ENCODE data around the gene INPP4B. TPM values are rescaled to one million over a fixed set of nuclear protein-coding genes. Genes with fewer than 3 reads are reported as not detected.

Gene INPP4B
- total RNA-seq, 1 donor from 2014 or later, result 32.7 TPM

- no peak overlapping the region for H3K4me3 ChIP-seq
- H3K36me3 ChIP-seq, result no peaks in the 10 kb centered on the region
- TF ChIP-seq CTCF (IDR thresholded peaks at IDR 0.05), result no peak
- H3K27me3 ChIP-seq, result no peaks in the 10 kb centered on the region
- no peak for DNase-seq (ENCODE audit: low spot score in 2 of 2)
- no peaks in the 10 kb centered on the region for H3K4me1 ChIP-seq
- no peaks in the 10 kb centered on the region for H3K9me3 ChIP-seq
- no peak overlapping the region for H3K27ac ChIP-seq
- intact Hi-C loops (cut with DNase I), result no loop called here
These were observed 530.1 kb downstream of the INPP4B start for GRCh38 chr4:142316025-142316424.

GRCh38 chr4:142314686-142315085, 531.4 kb downstream of the INPP4B start:
- no peak for TF ChIP-seq CTCF (IDR thresholded peaks at IDR 0.05)
- H3K27ac ChIP-seq, result no peak overlapping the region
- intact Hi-C loops (cut with DNase I), result no loop called here

GRCh38 chr4:142314247-142314646, 531.9 kb downstream of the INPP4B start:
- no peak overlapping the region for H3K27ac ChIP-seq
- H3K27me3 ChIP-seq, result no peaks in the 10 kb centered on the region
- no peaks in the 10 kb centered on the region for H3K36me3 ChIP-seq
- no peaks in the 10 kb centered on the region for H3K4me1 ChIP-seq
- TF ChIP-seq CTCF (IDR thresholded peaks at IDR 0.05), result no peak
- no peaks in the 10 kb centered on the region for H3K9me3 ChIP-seq
- intact Hi-C loops (cut with DNase I), result no loop called here
- DNase-seq (ENCODE audit: low spot score in 2 of 2), result no peak
- no peak overlapping the region for H3K4me3 ChIP-seq

More at GRCh38 chr4:142314686-142315085, 531.4 kb downstream of the INPP4B start:
- Histone ChIP-seq H3K27me3 (no peaks in the 10 kb centered on the region), H3K4me3 (no peak overlapping the region), H3K4me1 (no peaks in the 10 kb centered on the region), H3K36me3 (no peaks in the 10 kb centered on the region), H3K9me3 (no peaks in the 10 kb centered on the region)
- DNase-seq (ENCODE audit: low spot score in 2 of 2), result no peak

GRCh38 chr4:142312391-142312790, 533.7 kb downstream of the INPP4B start:
- no peaks in the 10 kb centered on the region for H3K9me3 ChIP-seq
- DNase-seq (ENCODE audit: low spot score in 2 of 2), result no peak
- H3K27me3 ChIP-seq, result no peaks in the 10 kb centered on the region
- H3K4me1 ChIP-seq, result peaks cover 0 to 5% of the 10 kb centered on the region in 2 donors
- H3K4me3 ChIP-seq, result no peak overlapping the region
- H3K36me3 ChIP-seq, result no peaks in the 10 kb centered on the region
- no peak overlapping the region for H3K27ac ChIP-seq
- TF ChIP-seq CTCF (IDR thresholded peaks at IDR 0.05), result no peak
- intact Hi-C loops (cut with DNase I), result no loop called here

- intact Hi-C loops (cut with DNase I), result no loop called here
- no peak for TF ChIP-seq CTCF (IDR thresholded peaks at IDR 0.05)
- Histone ChIP-seq H3K27me3 (no peaks in the 10 kb centered on the region), H3K4me1 (peaks cover 0 to 5% of the 10 kb centered on the region in 2 donors), H3K36me3 (no peaks in the 10 kb centered on the region), H3K4me3 (no peak overlapping the region), H3K27ac (no peak overlapping the region), H3K9me3 (no peaks in the 10 kb centered on the region)
- DNase-seq (ENCODE audit: low spot score in 2 of 2), result no peak
These were observed 534.2 kb downstream of the INPP4B start for GRCh38 chr4:142311916-142312315.

- no peaks in the 10 kb centered on the region for H3K36me3 ChIP-seq
- H3K4me3 ChIP-seq, result no peak overlapping the region
- no peaks in the 10 kb centered on the region for H3K9me3 ChIP-seq
- intact Hi-C loops (cut with DNase I), result no loop called here
- no peak for TF ChIP-seq CTCF (IDR thresholded peaks at IDR 0.05)
- H3K27ac ChIP-seq, result no peak overlapping the region
- peaks cover 0 to 5% of the 10 kb centered on the region in 2 donors for H3K4me1 ChIP-seq
- no peaks in the 10 kb centered on the region for H3K27me3 ChIP-seq
- DNase-seq (ENCODE audit: low spot score in 2 of 2), result no peak
These were observed 536.3 kb downstream of the INPP4B start for GRCh38 chr4:142309772-142310171.

All from ascending aorta (tissue), 2 donors.